ENCODE results near the gene LRRFIP1.

Gene LRRFIP1

GRCh38 chr2:237720444-237720843, 93.1 kb downstream of the LRRFIP1 start:
- H3K4me3 ChIP-seq (ENCODE audit: low read length), result no peak overlapping the region
- TF ChIP-seq CTCF (conservative IDR thresholded peaks at IDR 0.05; ENCODE audit: low read depth, low read length), result no peak
- no peak for DNase-seq (ENCODE audit: low read depth)

DNA sequence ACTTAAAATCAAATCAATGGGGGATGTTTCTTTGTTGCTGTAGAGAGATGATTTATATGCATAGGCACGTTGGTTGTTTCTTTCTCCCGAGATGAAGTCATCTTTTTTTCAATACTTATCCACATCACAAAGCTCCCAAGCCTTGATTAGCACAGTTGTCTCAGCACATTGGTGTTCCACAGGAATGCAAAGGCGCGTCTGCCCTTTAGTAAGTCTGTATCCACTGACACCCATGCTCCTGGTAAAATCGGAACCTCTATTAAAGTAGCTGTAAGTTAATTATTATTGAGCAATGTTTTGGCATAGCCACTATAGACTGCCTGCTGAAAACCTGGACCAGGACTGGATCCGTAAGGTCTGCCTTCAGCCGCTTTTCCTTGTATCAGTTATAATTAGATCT, 93.6 kb downstream of the LRRFIP1 start:
- DNase-seq (ENCODE audit: low read depth), result no peak
- no peak overlapping the region for H3K4me3 ChIP-seq (ENCODE audit: low read length)
- TF ChIP-seq CTCF (conservative IDR thresholded peaks at IDR 0.05; ENCODE audit: low read depth, low read length), result no peak

GRCh38 chr2:237721458-237721857, 94.1 kb downstream of the LRRFIP1 start:
- TF ChIP-seq CTCF (conservative IDR thresholded peaks at IDR 0.05; ENCODE audit: low read depth, low read length), result no peak
- no peak overlapping the region for H3K4me3 ChIP-seq (ENCODE audit: low read length)
- DNase-seq (ENCODE audit: low read depth), result no peak

DNA sequence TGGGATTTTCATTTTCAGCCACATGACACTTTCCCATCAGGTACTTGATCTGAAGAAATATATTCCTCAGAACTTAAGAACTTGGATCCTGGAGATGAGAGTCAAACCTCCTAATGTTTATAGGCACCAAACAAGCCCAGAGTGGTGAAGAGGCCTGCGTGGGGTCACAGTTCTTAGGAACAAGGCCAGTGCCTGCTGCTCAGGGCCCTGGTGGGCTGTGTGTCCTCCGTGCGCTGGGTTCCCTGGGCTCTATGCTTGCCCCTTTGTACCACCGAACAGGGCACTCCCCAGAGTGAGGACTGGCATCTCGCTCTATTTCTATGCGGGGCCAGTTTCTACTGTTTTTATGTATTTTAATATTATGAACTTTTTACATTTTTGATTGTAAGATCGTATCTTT, 95.2 kb downstream of the LRRFIP1 start:
- DNase-seq (ENCODE audit: low read depth), result no peak
- TF ChIP-seq CTCF (conservative IDR thresholded peaks at IDR 0.05; ENCODE audit: low read depth, low read length), result no peak
- H3K4me3 ChIP-seq (ENCODE audit: low read length), result no peak overlapping the region

- no peak overlapping the region for H3K4me3 ChIP-seq (ENCODE audit: low read length)
- TF ChIP-seq CTCF (conservative IDR thresholded peaks at IDR 0.05; ENCODE audit: low read depth, low read length), result no peak
- DNase-seq (ENCODE audit: low read depth), result no peak
Observed at GRCh38 chr2:237723023-237723422, 95.6 kb downstream of the LRRFIP1 start.

DNA sequence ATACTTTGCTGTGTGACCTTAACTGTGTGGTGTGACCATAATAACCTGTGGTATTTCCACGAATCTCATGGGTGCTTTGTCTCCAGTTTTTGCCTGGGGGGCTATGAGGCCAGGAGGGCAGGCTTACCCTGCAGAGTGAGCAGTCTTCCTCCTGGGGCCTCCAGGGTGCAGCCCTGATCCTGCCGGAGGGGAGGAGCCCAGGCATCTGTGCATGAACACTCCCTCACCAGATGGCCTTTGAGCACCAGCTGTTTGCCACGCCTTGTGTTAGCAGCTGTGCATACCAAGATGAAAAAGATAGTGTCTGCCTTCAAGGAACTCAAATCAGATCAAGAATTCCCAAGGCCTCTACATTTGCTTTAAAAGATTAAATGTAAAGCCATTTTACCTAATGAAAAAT, 96.2 kb downstream of the LRRFIP1 start:
- no peak for DNase-seq (ENCODE audit: low read depth)

More for the DNA sequence above, 96.2 kb downstream of the LRRFIP1 start:
- no peak overlapping the region for H3K4me3 ChIP-seq (ENCODE audit: low read length)
- no peak for TF ChIP-seq CTCF (conservative IDR thresholded peaks at IDR 0.05; ENCODE audit: low read depth, low read length)
